T-helper 17 cell (primary cell): Measurements from ENCODE around the gene TRIP10. TPM values are rescaled to one million over a fixed set of nuclear protein-coding genes. Genes with fewer than 3 reads are reported as not detected.

Source experiments
- ATAC-seq: fragments of 150-1000 bp; cut with Tn5 transposase; 2 replicates; pipeline ENCODE4 v1.10.0; 2021; ENCODE audit warnings: mild to moderate bottlenecking, moderate library complexity
- DNase-seq, 3 donors: peaks; one replicate each; pipeline versions ENCODE4 v3.0.0 to v3.0.0-alpha.2; 2020 to 2021
- H3K9me3 ChIP-seq: one replicate; pipeline ENCODE4 v1.7.0; 2013; ENCODE audit warnings: low read length, mild to moderate bottlenecking; ENCODE audit not compliant: control insufficient read depth, poor library complexity, severe bottlenecking
- H3K27ac Mint-ChIP-seq: one replicate; pipeline ENCODE4 v1.8.0; 2022; ENCODE audit warnings: mild to moderate bottlenecking, moderate library complexity, mixed read lengths
- H3K27me3 Mint-ChIP-seq: one replicate; pipeline ENCODE4 v1.8.0; 2022; ENCODE audit warnings: mixed read lengths
- H3K36me3 Mint-ChIP-seq: one replicate; pipeline ENCODE4 v1.8.0; 2022; ENCODE audit warnings: low read depth, mixed read lengths
- H3K4me1 Mint-ChIP-seq: one replicate; pipeline ENCODE4 v1.8.0; 2022; ENCODE audit warnings: mild to moderate bottlenecking, mixed read lengths
- H3K4me3 Mint-ChIP-seq: one replicate; pipeline ENCODE4 v1.8.0; 2022; ENCODE audit warnings: mild to moderate bottlenecking, moderate library complexity, mixed read lengths
- total RNA-seq, 4 donors: library from RNA in 2 of 4; stranded (reverse) in 2 of 4; gene quantifications; one replicate each; pipeline ENCODE4 v1.2.3 and lab custom pipeline; 2022 to 2026

Gene TRIP10
- total RNA-seq, 2 donors from 2014 or later: 0.92 to 3.3 TPM

GRCh38 chr19:6735181-6735911 lies 4.1 kb upstream of the TRIP10 start:
- Mint-ChIP-seq H3K27ac (peak overlapping the region; percentile 97), H3K27me3 (no peaks in the 10 kb centered on the region), H3K4me1 (peaks cover 33% of the 10 kb centered on the region), H3K36me3 (peaks cover 6% of the 10 kb centered on the region), H3K4me3 (no peak overlapping the region)
- ATAC-seq (no peak), DNase-seq (no peak)
- no peaks in the 10 kb centered on the region for H3K9me3 ChIP-seq

GRCh38 chr19:6736169-6736916 lies 3.1 kb upstream of the TRIP10 start:
- ATAC-seq: peak; percentile 13
- Mint-ChIP-seq H3K4me3 (peak overlapping the region; percentile 96), H3K36me3 (peaks cover 6% of the 10 kb centered on the region), H3K27me3 (no peaks in the 10 kb centered on the region), H3K4me1 (peaks cover 38% of the 10 kb centered on the region), H3K27ac (peak overlapping the region; percentile 97)
- DNase-seq: peak; percentile 42 to 51 (median 43)
- H3K9me3 ChIP-seq: no peaks in the 10 kb centered on the region

GRCh38 chr19:6736917-6737283 lies 2.6 kb upstream of the TRIP10 start:
- H3K9me3 ChIP-seq: no peaks in the 10 kb centered on the region
- Mint-ChIP-seq H3K27me3 (no peaks in the 10 kb centered on the region), H3K27ac (peak overlapping the region; percentile 97), H3K4me3 (peak overlapping the region; percentile 96), H3K4me1 (peaks cover 38% of the 10 kb centered on the region), H3K36me3 (peaks cover 6% of the 10 kb centered on the region)
- DNase-seq: no peak
- ATAC-seq: no peak

GRCh38 chr19:6737284-6737872 lies 2.1 kb upstream of the TRIP10 start, which contains the start of gene GPR108:
TSS of gene GPR108 (minus strand) at chr19:6737580. CDS start at chr19:6737576, 4 bp downstream.
- Mint-ChIP-seq H3K4me3 (peak within 1 kb of the TSS; percentile 96), H3K36me3 (peaks cover 3% of the 10 kb centered on the region), H3K27ac (peak within 1 kb of the TSS; percentile 97), H3K27me3 (no peaks in the 10 kb centered on the region), H3K4me1 (peaks cover 36% of the 10 kb centered on the region)
- H3K9me3 ChIP-seq: no peaks in the 10 kb centered on the region
- DNase-seq (peak; percentile 97 to 99 (median 98)), ATAC-seq (peak; percentile 84)

- H3K27me3 Mint-ChIP-seq: no peaks in the 10 kb centered on the region
- H3K4me3 Mint-ChIP-seq: peak overlapping the region; percentile 96
- H3K27ac Mint-ChIP-seq: peak overlapping the region; percentile 97
- peak; percentile 47 to 62 (median 62) for DNase-seq
- peak; percentile 5 for ATAC-seq
- H3K9me3 ChIP-seq: no peaks in the 10 kb centered on the region
- peaks cover 34% of the 10 kb centered on the region for H3K4me1 Mint-ChIP-seq
- no peaks in the 10 kb centered on the region for H3K36me3 Mint-ChIP-seq
These were observed 1.4 kb upstream of the TRIP10 start for GRCh38 chr19:6737873-6738786.

- H3K9me3 ChIP-seq: no peaks in the 10 kb centered on the region
- Mint-ChIP-seq H3K4me1 (peaks cover 35% of the 10 kb centered on the region), H3K27ac (peak overlapping the region; percentile 97), H3K36me3 (no peaks in the 10 kb centered on the region), H3K27me3 (no peaks in the 10 kb centered on the region), H3K4me3 (peak overlapping the region; percentile 96)
- ATAC-seq (no peak), DNase-seq (no peak)
These were observed 592 bp upstream of the TRIP10 start for GRCh38 chr19:6738787-6739389.

- Mint-ChIP-seq H3K27ac (peak overlapping the region; percentile 97), H3K36me3 (no peaks in the 10 kb centered on the region), H3K27me3 (no peaks in the 10 kb centered on the region), H3K4me3 (peak overlapping the region; percentile 96), H3K4me1 (peaks cover 40% of the 10 kb centered on the region)
- peak in 2 of 3 donors; percentile 20 to 25 for DNase-seq
- ATAC-seq: no peak
- no peaks in the 10 kb centered on the region for H3K9me3 ChIP-seq
These were observed 556 bp downstream of the TRIP10 start for GRCh38 chr19:6739883-6740588.

GRCh38 chr19:6740589-6741343 lies 1.3 kb downstream of the TRIP10 start:
- Mint-ChIP-seq H3K4me1 (peaks cover 43% of the 10 kb centered on the region), H3K36me3 (no peaks in the 10 kb centered on the region), H3K27ac (no peak overlapping the region), H3K27me3 (no peaks in the 10 kb centered on the region), H3K4me3 (peak overlapping the region; percentile 96)
- H3K9me3 ChIP-seq: no peaks in the 10 kb centered on the region
- DNase-seq (no peak), ATAC-seq (no peak)

GRCh38 chr19:6743066-6743465 lies 3.6 kb downstream of the TRIP10 start:
- Mint-ChIP-seq H3K36me3 (no peaks in the 10 kb centered on the region), H3K4me1 (peaks cover 30% of the 10 kb centered on the region), H3K27ac (no peak overlapping the region), H3K27me3 (no peaks in the 10 kb centered on the region), H3K4me3 (no peak overlapping the region)
- H3K9me3 ChIP-seq: no peaks in the 10 kb centered on the region
- DNase-seq (no peak), ATAC-seq (no peak)

GRCh38 chr19:6743714-6744380 lies 4.4 kb downstream of the TRIP10 start:
- ATAC-seq (no peak), DNase-seq (no peak)
- H3K27ac Mint-ChIP-seq: peak overlapping the region; percentile 74
- H3K27me3 Mint-ChIP-seq: no peaks in the 10 kb centered on the region
- no peaks in the 10 kb centered on the region for H3K36me3 Mint-ChIP-seq
- H3K4me3 Mint-ChIP-seq: no peak overlapping the region
- peaks cover 22% of the 10 kb centered on the region for H3K4me1 Mint-ChIP-seq
- no peaks in the 10 kb centered on the region for H3K9me3 ChIP-seq
